Right lobe of liver (tissue), 6 donors: ENCODE results near the gene CC2D1B. TPM values are rescaled to one million over a fixed set of nuclear protein-coding genes. Genes with fewer than 3 reads are reported as not detected.

Experiments
- ATAC-seq, 4 donors: fragments of 200-7000 bp; cut with Tn5 transposase; one replicate each; pipeline ENCODE4 v1.9.1; 2020; ENCODE audit warnings: mild to moderate bottlenecking in 4 of 4, moderate library complexity in 4 of 4
- DNase-seq, 3 donors: peaks; one replicate each; pipeline ENCODE4 v3.0.0-alpha.2; 2020
- H3K27ac ChIP-seq, 3 donors: fragments of 200-600 bp; one replicate each; pipeline ENCODE4 v1.8.0; 2022
- H3K27me3 ChIP-seq, 2 donors: fragments of 200-600 bp; one replicate each; pipeline ENCODE4 v1.8.0; 2022
- H3K36me3 ChIP-seq, 4 donors: fragments of 200-600 bp; sonication (generic) in 1 of 4; one replicate each; pipeline versions ENCODE4 v1.5.1 to v1.8.0; 2017 to 2022; ENCODE audit warnings: control low read depth in 1 of 4
- H3K4me1 ChIP-seq, 4 donors: fragments of 200-600 bp; sonication (generic) in 1 of 4; one replicate each; pipeline versions ENCODE4 v1.5.1 to v1.8.0; 2017 to 2022; ENCODE audit warnings: control low read depth in 1 of 4
- H3K4me3 ChIP-seq, 3 donors: fragments of 200-600 bp; one replicate each; pipeline ENCODE4 v1.8.0; 2022
- H3K9me3 ChIP-seq, 4 donors: fragments of 200-600 bp; sonication (generic) in 1 of 4; one replicate each; pipeline versions ENCODE4 v1.5.1 to v1.8.0; 2017 to 2022; ENCODE audit warnings: control low read depth in 1 of 4
- CTCF ChIP-seq, 4 donors: fragments of 200-600 bp in 3 of 4; fragments of 450-650 bp in 1 of 4; IDR thresholded peaks; one replicate each; pipeline versions ENCODE4 v1.5.1 to v1.8.0; 2016 to 2022; ENCODE audit warnings: antibody characterized with exemption in 4 of 4, mild to moderate bottlenecking in 2 of 4
- POLR2A ChIP-seq: fragments of 450-650 bp; IDR thresholded peaks from one replicate; pipeline ENCODE4 v1.6.1; 2017; ENCODE audit warnings: antibody characterized with exemption, mild to moderate bottlenecking
- WGBS: methylation state at CpG from one replicate; pipeline ENCODE4 v1.1.6; 2018; ENCODE audit warnings: low coverage, low lambda C conversion rate; ENCODE audit not compliant: insufficient coverage; ENCODE audit errors: missing lambda C conversion rate; 5-methylcytosine and 5-hydroxymethylcytosine counted together
- intact Hi-C, 2 donors: fragments of 100-400 bp; cut with DNase I; formaldehyde crosslinking; loops; one replicate each; pipeline versions ENCODE4 v1.11.2 to v1.14.1; 2022
- total RNA-seq, 6 experiments: library from RNA; depleted of rRNA in 2 of 6; stranded (reverse); fragments of >200 nt in 2 of 6; fragmentation: NEBNext Ultra II Directional in 3 of 6; extraction: Animal tissue kit (Norgen Biotek cat#: 25700) in 3 of 6; gene quantifications; one replicate each; pipeline versions ENCODE4 v1.1.0 to v1.2.4, GENCODE V29; 2016 to 2023
- donor health status: DM: no; HTN: yes; CAD: no.
- donor health status: DM: no; HTN: no; CAD: no.
- donor health status: DM: no; HTN: no; CAD: no.
- donor health status: DM: no; HTN: yes; CAD: no.
- donor health status: DM: no; HTN: yes; CAD: no.

CC2D1B gene
- total RNA-seq, 6 experiments from 2014 or later, result 11.8 to 18.0 (median 15.1) TPM

GRCh38 chr1:52343979-52344378 is 22.0 kb downstream of the CC2D1B start:
- TF ChIP-seq POLR2A (no peak), CTCF (IDR thresholded peaks at IDR 0.05) (no peak)
- DNase-seq, result no peak
- peaks cover 0 to 4% (median 0%) of the 10 kb centered on the region in 4 donors for H3K36me3 ChIP-seq
- H3K4me1 ChIP-seq, result peaks cover 0 to 28% (median 4%) of the 10 kb centered on the region in 4 donors
- ATAC-seq, result peak in 3 of 4 donors; percentile 14 to 36 (median 31)
- H3K27me3 ChIP-seq, result no peaks in the 10 kb centered on the region
- WGBS, result 77% methylated on average over 3 of the region's 3 CpGs
- intact Hi-C loops, result no loop called here
- H3K27ac ChIP-seq, result no peak overlapping the region
- no peak overlapping the region for H3K4me3 ChIP-seq
- H3K9me3 ChIP-seq, result no peaks in the 10 kb centered on the region

GRCh38 chr1:52341655-52342260 is 24.2 kb downstream of the CC2D1B start:
- intact Hi-C loops, result no loop called here
- DNase-seq (no peak), ATAC-seq (no peak)
- no peak overlapping the region for H3K27ac ChIP-seq
- TF ChIP-seq CTCF (IDR thresholded peaks at IDR 0.05), result no peak
- TF ChIP-seq POLR2A, result no peak
- no peaks in the 10 kb centered on the region for H3K27me3 ChIP-seq
- H3K9me3 ChIP-seq, result no peaks in the 10 kb centered on the region
- H3K36me3 ChIP-seq, result peaks cover 0 to 4% (median 0%) of the 10 kb centered on the region in 4 donors
- WGBS, result 96% methylated on average over 6 of the region's 7 CpGs
- peaks cover 0 to 21% (median 4%) of the 10 kb centered on the region in 4 donors for H3K4me1 ChIP-seq
- H3K4me3 ChIP-seq, result no peak overlapping the region

GRCh38 chr1:52337439-52337838 is 28.6 kb downstream of the CC2D1B start:
- no peaks in the 10 kb centered on the region for H3K4me1 ChIP-seq
- no peak overlapping the region for H3K27ac ChIP-seq
- H3K36me3 ChIP-seq, result peaks cover 0 to 11% (median 0%) of the 10 kb centered on the region in 4 donors
- 88% methylated on average over 1 of the region's 2 CpGs for WGBS
- no peak for ATAC-seq
- no peak for DNase-seq
- no peaks in the 10 kb centered on the region for H3K9me3 ChIP-seq
- TF ChIP-seq POLR2A (no peak), CTCF (IDR thresholded peaks at IDR 0.05) (no peak)
- H3K4me3 ChIP-seq, result no peak overlapping the region
- H3K27me3 ChIP-seq, result no peaks in the 10 kb centered on the region
- intact Hi-C loops, result no loop called here

GRCh38 chr1:52334906-52335528 is 31.0 kb downstream of the CC2D1B start:
- intact Hi-C loops, result no loop called here
- Histone ChIP-seq H3K27me3 (no peaks in the 10 kb centered on the region), H3K4me1 (no peaks in the 10 kb centered on the region), H3K27ac (no peak overlapping the region), H3K9me3 (no peaks in the 10 kb centered on the region), H3K36me3 (peaks cover 0 to 7% (median 0%) of the 10 kb centered on the region in 4 donors), H3K4me3 (no peak overlapping the region)
- ATAC-seq (no peak), DNase-seq (no peak)
- WGBS, result 85% methylated on average over 3 of the region's 3 CpGs
- TF ChIP-seq POLR2A, result no peak
- TF ChIP-seq CTCF (IDR thresholded peaks at IDR 0.05), result no peak
